ENCODE data around the gene TRAM2. TPM values are rescaled to one million over a fixed set of nuclear protein-coding genes. Genes with fewer than 3 reads are reported as not detected.

Gene TRAM2
- total RNA-seq, 1 donor from 2014 or later, result 11.0 TPM

GRCh38 chr6:52576392-52577021, 353 bp downstream of the TRAM2 start:
- intact Hi-C loops (cut with DNase I), result loop anchor here (2.0 to 5.0 kb wide), 2 partner anchors 64 to 156 kb away; partner anchors contain the start of gene EFHC1
- Histone ChIP-seq H3K27ac (peak overlapping the region; percentile 84), H3K4me3 (peak overlapping the region; percentile 74 to 77), H3K9me3 (no peaks in the 10 kb centered on the region), H3K4me1 (peaks cover 48% of the 10 kb centered on the region), H3K36me3 (no peaks in the 10 kb centered on the region), H3K27me3 (no peaks in the 10 kb centered on the region)
- peak; percentile 6 to 40 (median 37) for TF ChIP-seq CTCF (IDR thresholded peaks at IDR 0.05)
- peak in 1 of 2 donors; percentile 73 for TF ChIP-seq POLR2AphosphoS5 (IDR thresholded peaks at IDR 0.05; ENCODE audit: insufficient read depth in 1 of 2, low read depth in 1 of 2)
- peak in 1 of 2 donors; percentile 79 for TF ChIP-seq POLR2A (IDR thresholded peaks at IDR 0.05)
- DNase-seq (ENCODE audit: extremely low spot score in 2 of 2), result no peak

- H3K4me3 ChIP-seq, result peak overlapping the region; percentile 74 to 77
- no peak for DNase-seq (ENCODE audit: extremely low spot score in 2 of 2)
- TF ChIP-seq POLR2AphosphoS5 (IDR thresholded peaks at IDR 0.05; ENCODE audit: insufficient read depth in 1 of 2, low read depth in 1 of 2) (no peak), CTCF (IDR thresholded peaks at IDR 0.05) (no peak), POLR2A (IDR thresholded peaks at IDR 0.05) (no peak)
- intact Hi-C loops (cut with DNase I), result loop anchor here (2.0 to 5.0 kb wide), 2 partner anchors 64 to 155 kb away; partner anchors contain the start of gene EFHC1
- peak overlapping the region; percentile 84 for H3K27ac ChIP-seq
- H3K36me3 ChIP-seq, result no peaks in the 10 kb centered on the region
- H3K9me3 ChIP-seq, result no peaks in the 10 kb centered on the region
- H3K4me1 ChIP-seq, result peaks cover 53% of the 10 kb centered on the region
- H3K27me3 ChIP-seq, result no peaks in the 10 kb centered on the region
Observed at GRCh38 chr6:52576054-52576391, 837 bp downstream of the TRAM2 start.

- intact Hi-C loops (cut with DNase I), result loop anchor here (5.0 kb wide), 1 partner anchor 63 kb away; no protein-coding TSS in a partner anchor
- Histone ChIP-seq H3K27me3 (no peaks in the 10 kb centered on the region), H3K9me3 (no peaks in the 10 kb centered on the region), H3K4me1 (peaks cover 58% of the 10 kb centered on the region), H3K4me3 (peak overlapping the region; percentile 74 to 77), H3K27ac (peak overlapping the region; percentile 84), H3K36me3 (no peaks in the 10 kb centered on the region)
- no peak for TF ChIP-seq POLR2A (IDR thresholded peaks at IDR 0.05)
- no peak for DNase-seq (ENCODE audit: extremely low spot score in 2 of 2)
Observed at GRCh38 chr6:52575502-52575892, 1.4 kb downstream of the TRAM2 start.

- H3K27me3 ChIP-seq, result no peaks in the 10 kb centered on the region
- H3K4me3 ChIP-seq, result peak overlapping the region; percentile 74 to 77
- H3K27ac ChIP-seq, result peak overlapping the region; percentile 84
- no peak for DNase-seq (ENCODE audit: extremely low spot score in 2 of 2)
- intact Hi-C loops (cut with DNase I), result loop anchor here (5.0 kb wide), 1 partner anchor 63 kb away; no protein-coding TSS in a partner anchor
- H3K9me3 ChIP-seq, result no peaks in the 10 kb centered on the region
- H3K4me1 ChIP-seq, result peaks cover 64% of the 10 kb centered on the region
- H3K36me3 ChIP-seq, result no peaks in the 10 kb centered on the region
- peak in 1 of 2 donors; percentile 72 for TF ChIP-seq POLR2AphosphoS5 (IDR thresholded peaks at IDR 0.05; ENCODE audit: insufficient read depth in 1 of 2, low read depth in 1 of 2)
- TF ChIP-seq POLR2A (IDR thresholded peaks at IDR 0.05), result no peak
- no peak for TF ChIP-seq CTCF (IDR thresholded peaks at IDR 0.05)
Observed at GRCh38 chr6:52574709-52575501, 2.0 kb downstream of the TRAM2 start.

GRCh38 chr6:52573295-52573694, 3.6 kb downstream of the TRAM2 start:
- Histone ChIP-seq H3K4me3 (peak overlapping the region; percentile 12 to 18), H3K4me1 (peaks cover 74% of the 10 kb centered on the region), H3K9me3 (no peaks in the 10 kb centered on the region), H3K27me3 (no peaks in the 10 kb centered on the region), H3K36me3 (no peaks in the 10 kb centered on the region), H3K27ac (peak overlapping the region; percentile 84)
- no peak for DNase-seq (ENCODE audit: extremely low spot score in 2 of 2)
- TF ChIP-seq CTCF (IDR thresholded peaks at IDR 0.05) (no peak), POLR2A (IDR thresholded peaks at IDR 0.05) (no peak), POLR2AphosphoS5 (IDR thresholded peaks at IDR 0.05; ENCODE audit: insufficient read depth in 1 of 2, low read depth in 1 of 2) (no peak)
- intact Hi-C loops (cut with DNase I), result no loop called here

All from vagina (tissue), 2 donors.